H9 (cell line): ENCODE measurements around the gene CD84. TPM values are rescaled to one million over a fixed set of nuclear protein-coding genes. Genes with fewer than 3 reads are reported as not detected.

ENCODE experiments used
- DNase-seq: peaks from one replicate; pipeline ENCODE4 v3.0.0-alpha.2; 2017
- H2AFZ ChIP-seq: one replicate; pipeline ENCODE4 v1.6.1; 2013; ENCODE audit warnings: mild to moderate bottlenecking, low read length, control low read depth, moderate library complexity
- H2AK5ac ChIP-seq: 2 replicates; pipeline ENCODE4 v1.6.1; 2013; ENCODE audit warnings: low read length, control low read depth, mixed read lengths; ENCODE audit not compliant: insufficient read length
- H2BK120ac ChIP-seq: one replicate; pipeline ENCODE4 v1.6.1; 2013; ENCODE audit warnings: low read depth, mild to moderate bottlenecking, low read length, control low read depth, inconsistent platforms; ENCODE audit not compliant: poor library complexity, severe bottlenecking
- H2BK12ac ChIP-seq: 2 replicates; pipeline ENCODE4 v1.6.1; 2013; ENCODE audit warnings: low read length, control low read depth, mixed read lengths, low read depth; ENCODE audit not compliant: insufficient read length
- H2BK15ac ChIP-seq: 2 replicates; pipeline ENCODE4 v1.6.1; 2013; ENCODE audit warnings: low read depth, low read length, control low read depth
- H2BK20ac ChIP-seq: one replicate; pipeline ENCODE4 v1.6.1; 2013; ENCODE audit warnings: low read depth, mild to moderate bottlenecking, low read length, control low read depth, inconsistent platforms; ENCODE audit not compliant: poor library complexity, severe bottlenecking
- H2BK5ac ChIP-seq: 2 replicates; pipeline ENCODE4 v1.6.1; 2013; ENCODE audit warnings: low read length, control low read depth, mixed read lengths; ENCODE audit not compliant: insufficient read length
- H3K14ac ChIP-seq: 2 replicates; pipeline ENCODE4 v1.6.1; 2013; ENCODE audit warnings: low read length, control low read depth; ENCODE audit not compliant: insufficient read depth
- H3K18ac ChIP-seq: 2 replicates; pipeline ENCODE4 v1.6.1; 2013; ENCODE audit warnings: low read depth, mild to moderate bottlenecking, mixed read lengths, low read length, control low read depth; ENCODE audit not compliant: insufficient read length
- H3K23ac ChIP-seq: 2 replicates; pipeline ENCODE4 v1.6.1; 2013; ENCODE audit warnings: low read length, control low read depth, mixed read lengths, low read depth; ENCODE audit not compliant: insufficient read length
- H3K23me2 ChIP-seq: 2 replicates; pipeline ENCODE4 v1.6.1; 2013; ENCODE audit warnings: low read depth, mild to moderate bottlenecking, mixed read lengths, low read length, control low read depth; ENCODE audit not compliant: insufficient read length, poor library complexity, severe bottlenecking
- H3K27ac ChIP-seq: 2 replicates; pipeline ENCODE4 v1.5.1; 2013; ENCODE audit warnings: low read length, control low read depth, mixed read lengths, low read depth; ENCODE audit not compliant: insufficient read length
- H3K27me3 ChIP-seq: 2 replicates; pipeline ENCODE4 v1.6.1; 2013; ENCODE audit warnings: low read length, control low read depth, inconsistent platforms; ENCODE audit not compliant: insufficient read depth
- H3K4ac ChIP-seq: 2 replicates; pipeline ENCODE4 v1.6.1; 2013; ENCODE audit warnings: low read depth, mild to moderate bottlenecking, control low read depth, inconsistent platforms, low read length, moderate library complexity
- H3K4me1 ChIP-seq: 2 replicates; pipeline ENCODE4 v1.6.1; 2013; ENCODE audit warnings: low read length, control low read depth, inconsistent platforms; ENCODE audit not compliant: insufficient read depth
- H3K4me2 ChIP-seq: 2 replicates; pipeline ENCODE4 v1.6.1; 2013; ENCODE audit warnings: low read length, control low read depth, mixed read lengths; ENCODE audit not compliant: insufficient read length, insufficient read depth
- H3K56ac ChIP-seq: 2 replicates; pipeline ENCODE4 v1.6.1; 2013; ENCODE audit warnings: low read depth, mild to moderate bottlenecking, mixed read lengths, low read length, control low read depth; ENCODE audit not compliant: insufficient read length
- H3K79me1 ChIP-seq: 2 replicates; pipeline ENCODE4 v1.6.1; 2013; ENCODE audit warnings: low read depth, mild to moderate bottlenecking, moderate library complexity, low read length, control low read depth, inconsistent platforms; ENCODE audit not compliant: insufficient read depth, poor library complexity, severe bottlenecking
- H3K79me2 ChIP-seq: 2 replicates; pipeline ENCODE4 v1.6.1; 2013; ENCODE audit warnings: low read length, control low read depth, inconsistent platforms; ENCODE audit not compliant: insufficient read depth
- H3K9ac ChIP-seq: 2 replicates; pipeline ENCODE4 v1.6.1; 2013; ENCODE audit warnings: low read length, control low read depth, mixed read lengths; ENCODE audit not compliant: insufficient read length; ENCODE audit errors: extremely low read depth
- H3K9me3 ChIP-seq: one replicate; pipeline ENCODE4 v1.6.1; 2013; ENCODE audit warnings: low read depth, low read length, inconsistent platforms; ENCODE audit not compliant: control insufficient read depth
- H3T11ph ChIP-seq: one replicate; pipeline ENCODE4 v1.6.1; 2013; ENCODE audit warnings: mild to moderate bottlenecking, low read length, control low read depth, inconsistent platforms
- H4K20me1 ChIP-seq: one replicate; pipeline ENCODE4 v1.6.1; 2013; ENCODE audit not compliant: control insufficient read depth, insufficient read length, insufficient read depth
- H4K5ac ChIP-seq: 2 replicates; pipeline ENCODE4 v1.6.1; 2013; ENCODE audit warnings: low read depth, mild to moderate bottlenecking, mixed read lengths, low read length, control low read depth; ENCODE audit not compliant: insufficient read length
- H4K8ac ChIP-seq: replicated peaks from 2 replicates; pipeline ENCODE4 v1.6.1; 2013; ENCODE audit warnings: low read length, control low read depth, mixed read lengths, low read depth; ENCODE audit not compliant: insufficient read length
- H4K91ac ChIP-seq: 2 replicates; pipeline ENCODE4 v1.6.1; 2013; ENCODE audit warnings: low read depth, mild to moderate bottlenecking, moderate library complexity, mixed read lengths, low read length, control low read depth; ENCODE audit not compliant: insufficient read length
- H3K27ac Mint-ChIP-seq, 3 experiments: 2 replicates in 2 of 3; 3 replicates in 1 of 3; pipeline ENCODE4 v1.8.0; 2020 to 2021; ENCODE audit warnings: mixed read lengths in 3 of 3, mild to moderate bottlenecking in 1 of 3, moderate library complexity in 1 of 3
- H3K27me3 Mint-ChIP-seq: 2 replicates; pipeline ENCODE4 v1.8.0; 2021; ENCODE audit warnings: low read depth, mild to moderate bottlenecking, moderate library complexity, mixed read lengths
- H3K36me3 Mint-ChIP-seq, 3 experiments: 2 replicates in 2 of 3; 3 replicates in 1 of 3; pipeline ENCODE4 v1.8.0; 2020 to 2021; ENCODE audit warnings: low read depth in 3 of 3, mixed read lengths in 3 of 3; ENCODE audit not compliant: insufficient read depth in 1 of 3
- H3K4me1 Mint-ChIP-seq, 2 experiments: 2 replicates each; pipeline ENCODE4 v1.8.0; 2020; ENCODE audit warnings: mixed read lengths in 2 of 2
- H3K4me3 Mint-ChIP-seq, 2 experiments: 2 replicates in 1 of 2; 3 replicates in 1 of 2; pipeline ENCODE4 v1.8.0; 2020 to 2021; ENCODE audit warnings: mild to moderate bottlenecking in 2 of 2, mixed read lengths in 2 of 2, moderate library complexity in 1 of 2
- H3K9me3 Mint-ChIP-seq, 2 experiments: 2 replicates in 1 of 2; 3 replicates in 1 of 2; pipeline ENCODE4 v1.8.0; 2020; ENCODE audit warnings: mild to moderate bottlenecking in 2 of 2, mixed read lengths in 2 of 2, moderate library complexity in 1 of 2
- CTCF ChIP-seq: fragments of 200-600 bp; sonication (generic); conservative IDR thresholded peaks from 3 replicates; pipeline ENCODE4 v1.8.0; 2021; ENCODE audit warnings: antibody characterized with exemption, mild to moderate bottlenecking
- WGBS: extraction: QIAGEN DNeasy Blood & Tissue Kit; methylation state at CpG from one replicate; pipeline ENCODE4 v1.1.7; 2013; ENCODE audit warnings: missing lambda C conversion rate, low lambda C conversion rate, mixed read lengths; ENCODE audit not compliant: insufficient read length; ENCODE audit errors: extremely low coverage; 5-methylcytosine and 5-hydroxymethylcytosine counted together
- total RNA-seq: library from RNA; stranded (reverse); gene quantifications from 2 replicates; pipeline ENCODE4 v1.2.1, GENCODE V29; 2021

CD84 gene
- total RNA-seq, 1 experiment from 2014 or later: not detected

- Histone ChIP-seq H3K18ac (no peak overlapping the region), H3K79me1 (no peaks in the 10 kb centered on the region), H3K4ac (no peak overlapping the region), H3K9ac (no peak overlapping the region), H2BK12ac (no peak overlapping the region), H3K4me1 (no peaks in the 10 kb centered on the region), H2AFZ (no peak overlapping the region), H4K91ac (no peak overlapping the region), H4K8ac (no peak overlapping the region), H3K14ac (no peak overlapping the region), H4K5ac (no peak overlapping the region), H3K23ac (no peak overlapping the region), H2BK5ac (no peak overlapping the region), H3K56ac (no peak overlapping the region), H3T11ph (no peak overlapping the region), H4K20me1 (no peaks in the 10 kb centered on the region), H3K23me2 (no peaks in the 10 kb centered on the region), H2BK120ac (no peak overlapping the region), H2BK15ac (no peak overlapping the region), H2BK20ac (no peak overlapping the region), H3K79me2 (no peaks in the 10 kb centered on the region), H3K9me3 (no peaks in the 10 kb centered on the region), H2AK5ac (no peak overlapping the region), H3K27me3 (no peaks in the 10 kb centered on the region), H3K27ac (no peak overlapping the region), H3K4me2 (no peak overlapping the region)
- H3K9me3 Mint-ChIP-seq: peaks cover 1 to 2% of the 10 kb centered on the region in 2 experiments; a peak in 3 of 5 replicates
- H3K36me3 Mint-ChIP-seq: peaks cover 2 to 4% (median 2%) of the 10 kb centered on the region in 3 experiments; a peak in 5 of 7 replicates
- DNase-seq: no peak
- H3K27ac Mint-ChIP-seq: no peak overlapping the region; a peak in 2 of 7 replicates
- no peaks in the 10 kb centered on the region for H3K4me1 Mint-ChIP-seq
- WGBS: no CpG with 5 or more reads among the region's 8 CpGs
- no peak overlapping the region for H3K4me3 Mint-ChIP-seq
- no peak for TF ChIP-seq CTCF
- H3K27me3 Mint-ChIP-seq: peaks cover 1% of the 10 kb centered on the region; the same call in 1 of the 2 replicates
These were observed 39.1 kb downstream of the CD84 start for GRCh38 chr1:160539990-160540858.
